DMS79 (cell line): ENCODE measurements around the gene MAPRE2.
"Not testable (repeated sequence)": the region's sequence is repeated elsewhere in the genome, so short reads cannot be mapped to it uniquely, and the experiment has no call there.

ENCODE experiments used
- DNase-seq: peaks from one replicate; lab custom pipeline; 2025; lab: John Stamatoyannopoulos, UW

The MAPRE2 gene

DNA sequence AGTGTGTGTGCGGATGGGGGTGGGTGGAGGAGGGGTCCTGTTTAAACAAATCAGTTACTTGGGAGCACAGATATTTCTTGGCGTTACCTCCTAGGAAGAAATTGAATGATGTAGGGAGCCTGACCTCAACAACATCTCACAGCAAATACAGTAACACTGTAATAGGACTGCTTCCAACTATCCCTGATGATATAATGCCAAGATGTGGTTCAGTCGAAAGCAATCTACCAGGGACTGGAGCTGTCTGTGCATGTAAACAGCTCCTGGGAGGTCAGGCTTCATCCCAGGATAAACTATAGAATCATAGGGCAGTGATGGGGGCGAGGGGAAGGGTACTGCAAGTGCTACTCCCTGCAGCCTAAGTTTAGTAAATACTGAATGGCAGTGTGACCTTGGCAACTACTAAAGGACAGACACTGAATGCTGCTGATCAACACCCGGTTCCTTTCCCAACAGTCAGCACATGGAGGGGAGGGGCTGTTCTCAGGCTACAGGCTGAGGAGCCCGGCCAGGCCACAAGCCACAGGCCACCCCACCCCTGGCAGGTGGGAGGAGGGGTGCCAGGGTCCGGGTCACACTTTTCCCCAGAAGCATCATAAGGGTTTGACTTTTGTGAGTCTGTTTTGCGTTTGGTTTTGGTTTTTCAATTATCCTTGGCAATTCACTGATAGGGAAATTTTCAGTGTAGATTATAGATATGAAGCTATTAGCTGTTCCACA lies 114.3 kb downstream of the MAPRE2 start:
- no peak for DNase-seq

DNA sequence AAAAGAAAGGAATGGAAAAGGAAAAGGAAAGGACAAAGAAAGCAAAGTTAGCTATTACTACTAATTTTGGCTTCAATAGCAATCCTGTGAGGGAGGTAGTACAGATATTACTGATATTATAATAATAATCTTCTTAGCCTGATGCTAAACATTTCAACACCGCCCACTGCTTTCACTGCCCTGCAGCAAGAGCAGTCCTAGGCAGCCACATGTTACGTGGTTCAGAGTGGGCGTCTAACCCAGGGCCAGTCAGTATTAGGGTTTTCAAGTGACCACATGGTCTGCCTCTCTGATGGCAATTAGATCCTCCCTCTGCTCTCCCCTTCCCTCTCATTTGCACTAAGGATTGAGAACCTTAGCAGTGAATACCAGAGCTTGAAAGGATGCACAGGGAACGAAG lies 116.0 kb downstream of the MAPRE2 start:
- no peak for DNase-seq

GRCh38 chr18:35158728-35159450 lies 117.7 kb downstream of the MAPRE2 start:
- DNase-seq: no peak

GRCh38 chr18:35159782-35160181 lies 118.6 kb downstream of the MAPRE2 start:
- DNase-seq: no peak

GRCh38 chr18:35161485-35161884 lies 120.3 kb downstream of the MAPRE2 start:
- no peak for DNase-seq

DNA sequence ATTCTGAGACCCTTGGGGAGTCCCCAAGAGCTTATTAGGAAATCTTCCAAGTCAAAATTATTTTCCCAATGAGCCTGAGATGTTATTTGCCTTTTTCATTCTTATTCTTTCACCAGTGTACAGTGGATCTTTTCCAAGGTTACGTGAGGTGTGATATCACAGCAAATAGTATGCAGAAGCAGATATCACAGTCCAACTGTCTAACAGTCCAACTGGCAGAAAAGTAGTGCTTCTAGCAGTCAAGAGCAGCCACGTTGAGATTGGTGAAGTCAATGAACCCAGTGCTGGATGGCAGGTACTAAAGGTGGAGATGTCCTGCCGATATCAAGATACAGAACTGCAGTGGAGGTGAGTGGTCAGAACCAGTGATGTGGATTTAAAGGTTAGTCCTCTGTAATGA lies 120.7 kb downstream of the MAPRE2 start:
- no peak for DNase-seq

GRCh38 chr18:35163014-35163539 lies 121.9 kb downstream of the MAPRE2 start:
- DNase-seq: no peak

DNA sequence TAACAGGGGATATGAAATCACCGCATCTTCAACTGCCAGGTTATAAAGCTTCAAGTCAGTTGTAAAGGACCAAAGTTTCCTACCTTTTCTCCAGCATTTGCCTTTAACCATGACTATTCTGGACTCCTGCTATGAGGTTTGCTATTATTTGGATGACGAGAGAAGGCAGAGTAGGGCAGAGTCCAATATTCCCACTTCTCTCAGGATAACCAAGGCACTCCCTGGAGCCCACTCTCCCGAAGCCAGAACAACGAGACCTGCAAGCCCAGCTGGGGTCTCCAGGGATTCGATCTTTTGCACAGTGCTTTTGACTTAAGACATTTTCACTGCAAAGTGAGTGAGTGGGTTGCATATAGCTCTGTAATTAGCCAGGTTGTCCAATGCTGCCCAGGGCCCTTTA lies 122.5 kb downstream of the MAPRE2 start:
- no peak for DNase-seq

DNA sequence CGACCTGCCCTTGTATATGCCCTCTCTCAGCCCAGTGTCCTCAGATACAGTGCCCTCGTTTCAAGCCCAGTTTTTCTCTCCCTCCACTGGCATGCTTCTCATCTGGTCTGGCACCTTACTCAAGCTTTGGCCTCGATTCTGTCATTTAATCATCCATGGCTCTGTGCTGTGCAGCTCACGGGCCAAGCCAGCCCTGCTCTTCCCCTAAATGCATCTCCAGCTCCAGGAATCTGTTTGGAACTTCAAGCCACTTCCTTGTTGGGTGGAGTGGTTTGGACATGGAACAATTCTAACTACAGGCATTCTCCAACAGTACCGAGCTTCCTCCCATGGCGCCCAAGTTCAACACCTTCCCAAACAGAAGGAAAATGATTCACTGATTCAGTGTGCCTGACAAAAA lies 122.9 kb downstream of the MAPRE2 start:
- no peak for DNase-seq

DNA sequence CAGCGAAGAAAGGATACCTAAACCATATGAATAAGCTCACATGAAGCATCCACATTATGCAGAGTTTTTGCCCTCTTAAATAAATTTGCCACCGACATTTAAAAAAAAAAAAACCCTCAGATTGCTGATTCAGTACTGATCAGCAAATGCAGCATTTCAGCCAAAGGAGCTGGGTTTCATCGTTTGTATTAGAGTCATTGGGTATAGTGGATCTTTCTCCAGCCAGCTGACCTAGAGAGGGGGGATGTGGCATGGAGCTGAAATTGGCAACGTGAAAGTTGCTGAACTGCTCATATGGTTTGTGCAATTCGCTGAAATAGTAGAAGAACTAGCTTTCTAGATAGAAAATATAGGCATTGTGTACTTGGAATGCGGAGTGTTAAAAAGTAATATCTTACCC lies 126.1 kb downstream of the MAPRE2 start:
- DNase-seq: no peak

DNA sequence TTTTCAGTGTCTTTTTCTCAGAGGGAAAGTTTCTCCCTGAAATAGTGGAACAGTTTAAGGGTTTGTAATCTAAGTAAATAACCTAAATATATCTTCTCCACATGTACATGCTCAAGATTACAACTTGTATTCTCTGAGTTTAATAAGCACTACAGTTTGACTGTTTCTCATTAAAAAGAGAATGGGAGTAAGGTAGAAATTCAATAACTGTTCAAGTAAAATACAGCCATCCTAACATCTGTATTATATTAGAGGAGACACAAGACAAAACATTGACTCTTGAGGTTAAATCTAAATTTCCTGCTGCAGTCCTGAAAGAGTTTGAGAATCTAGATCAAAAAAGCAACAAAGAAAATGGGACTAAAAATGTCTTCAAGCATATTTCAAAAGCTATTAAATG lies 126.6 kb downstream of the MAPRE2 start:
- no peak for DNase-seq

DNA sequence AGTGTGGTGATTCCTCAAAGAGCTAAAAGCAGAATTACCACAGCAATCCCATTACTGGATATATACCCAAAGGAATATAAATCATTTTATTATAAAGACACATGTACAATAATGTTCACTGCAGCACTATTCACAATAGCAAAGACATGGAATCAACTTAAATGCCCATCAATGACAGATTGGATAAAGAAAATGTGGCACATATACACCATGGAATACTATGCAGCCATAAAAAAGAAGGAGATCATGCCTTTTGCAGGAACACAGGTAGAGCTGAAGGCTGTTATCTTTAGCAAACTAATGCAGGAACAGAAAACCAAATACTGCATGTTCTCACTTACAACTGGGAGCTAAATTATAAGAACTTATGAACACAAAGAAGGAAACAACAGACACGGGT lies 129.1 kb downstream of the MAPRE2 start:
- not testable (repeated sequence) for DNase-seq

DNA sequence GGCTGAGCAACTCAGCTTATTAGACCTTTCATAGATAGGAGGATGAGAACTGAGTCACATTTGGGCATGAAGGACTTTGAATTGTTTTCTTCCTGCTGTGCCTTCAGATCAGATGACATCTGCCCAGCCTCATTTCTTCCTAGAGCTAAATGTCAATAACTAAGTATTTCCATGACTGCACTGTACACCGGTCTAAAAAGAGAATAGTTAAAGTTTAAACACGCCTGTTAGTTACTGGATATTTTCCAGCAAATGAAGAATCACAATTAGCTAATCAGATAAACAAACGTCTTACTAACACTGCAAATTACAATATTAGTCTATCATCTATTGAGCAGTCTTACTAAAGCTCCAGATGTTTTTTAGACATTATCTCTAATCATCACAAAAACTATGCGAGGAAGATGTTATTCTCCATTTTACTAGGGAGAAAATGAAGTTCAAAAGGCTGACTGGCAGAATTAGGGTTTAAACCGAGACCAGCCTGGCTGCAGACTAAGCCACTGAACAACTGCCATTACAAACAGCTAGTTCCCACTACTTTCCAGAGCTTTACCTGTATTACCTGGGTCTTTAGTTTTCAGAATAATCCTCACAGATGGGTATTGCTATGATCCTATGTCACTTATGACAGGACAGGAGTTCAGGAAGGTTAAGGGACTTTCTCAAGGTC lies 130.2 kb downstream of the MAPRE2 start:
- DNase-seq: no peak

- DNase-seq: peak; percentile 78
Observed at GRCh38 chr18:35172009-35172408, 130.8 kb downstream of the MAPRE2 start.

DNA sequence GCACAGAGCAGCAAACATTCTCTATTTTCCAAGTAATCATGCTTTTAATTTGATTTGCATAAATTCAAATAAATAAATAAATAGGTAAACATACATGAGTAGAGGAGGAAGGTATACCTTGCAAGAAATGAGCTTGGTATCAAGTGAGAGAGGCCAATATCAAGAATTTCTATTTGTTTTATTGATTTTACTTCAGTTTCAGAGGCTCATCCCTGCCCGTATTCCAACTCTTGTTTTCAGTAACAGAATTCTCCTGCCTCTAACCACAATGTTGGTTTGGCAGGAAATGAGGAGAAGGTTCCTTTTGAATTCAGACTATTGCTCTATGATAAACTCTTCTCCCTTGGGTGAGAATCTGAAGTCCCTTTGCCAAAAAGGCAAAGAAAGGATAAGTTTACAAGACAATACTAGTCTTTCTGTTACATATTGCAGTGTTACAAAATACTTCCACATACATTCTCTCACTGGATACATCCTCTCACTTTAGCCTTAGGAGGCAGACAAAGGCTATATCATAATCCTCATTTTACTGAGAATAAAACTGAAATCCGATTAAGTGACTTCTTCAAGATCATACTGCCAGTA lies 131.3 kb downstream of the MAPRE2 start:
- DNase-seq: no peak

- DNase-seq: no peak
Observed at GRCh38 chr18:35174093-35174731, 133.0 kb downstream of the MAPRE2 start.

DNA sequence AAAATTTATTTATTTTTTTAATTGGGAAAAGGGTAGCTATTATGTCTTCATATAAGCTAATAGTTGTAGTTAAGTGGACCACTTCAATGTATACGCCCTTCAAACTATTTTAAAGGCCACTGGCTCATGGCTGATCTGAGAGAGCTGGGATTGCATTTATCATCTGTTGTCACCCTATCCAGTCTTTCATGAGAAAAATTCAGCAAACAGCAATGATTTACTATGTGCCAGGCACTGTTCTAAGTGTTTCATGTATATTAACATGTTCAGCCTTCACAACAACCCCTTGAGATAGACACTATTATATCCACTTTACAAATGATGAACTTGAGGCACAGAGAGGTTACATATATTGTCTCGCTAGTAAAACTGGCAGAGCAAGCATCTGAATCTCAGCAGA lies 133.5 kb downstream of the MAPRE2 start:
- no peak for DNase-seq

GRCh38 chr18:35176925-35177324 lies 135.7 kb downstream of the MAPRE2 start:
- no peak for DNase-seq

DNA sequence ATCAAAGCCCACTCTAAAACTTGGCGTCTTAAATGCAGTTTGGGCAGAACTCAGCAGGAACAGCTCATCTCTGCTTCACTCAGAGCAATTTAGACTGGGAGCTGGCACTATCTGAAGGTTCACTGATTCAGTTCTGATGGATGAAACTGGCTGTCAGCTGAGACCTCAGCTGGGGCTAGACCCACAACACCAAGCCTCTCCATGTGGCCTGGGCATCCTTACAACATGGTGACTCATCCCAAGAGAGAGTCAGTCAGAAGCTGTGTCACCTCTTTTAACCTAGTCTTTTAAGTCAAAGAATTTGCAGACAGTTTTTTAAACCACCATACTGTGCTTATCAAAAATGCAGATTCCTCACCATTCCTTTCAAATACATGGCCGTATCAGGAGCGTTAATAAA lies 137.0 kb downstream of the MAPRE2 start:
- DNase-seq: no peak

DNA sequence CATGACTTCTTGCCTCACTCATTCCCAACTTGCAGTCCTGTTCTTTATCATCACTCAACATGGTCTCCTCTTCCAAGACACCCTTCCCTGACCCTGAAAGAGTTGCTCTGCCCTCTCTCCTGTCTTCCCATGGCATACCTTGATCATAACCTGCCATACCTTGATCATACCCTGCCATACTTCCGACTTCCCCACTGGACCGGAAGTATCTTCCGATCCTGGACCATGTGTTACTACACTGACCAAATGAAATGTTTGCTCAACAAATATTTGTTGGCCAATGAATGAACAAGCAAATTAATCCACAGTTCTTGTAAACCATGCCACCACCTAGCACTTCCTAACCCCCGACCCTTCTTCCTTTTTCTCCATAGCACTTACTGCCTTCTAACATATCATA lies 138.7 kb downstream of the MAPRE2 start:
- DNase-seq: no peak

- no peak for DNase-seq
Observed at GRCh38 chr18:35180455-35180854, 139.2 kb downstream of the MAPRE2 start.

DNA sequence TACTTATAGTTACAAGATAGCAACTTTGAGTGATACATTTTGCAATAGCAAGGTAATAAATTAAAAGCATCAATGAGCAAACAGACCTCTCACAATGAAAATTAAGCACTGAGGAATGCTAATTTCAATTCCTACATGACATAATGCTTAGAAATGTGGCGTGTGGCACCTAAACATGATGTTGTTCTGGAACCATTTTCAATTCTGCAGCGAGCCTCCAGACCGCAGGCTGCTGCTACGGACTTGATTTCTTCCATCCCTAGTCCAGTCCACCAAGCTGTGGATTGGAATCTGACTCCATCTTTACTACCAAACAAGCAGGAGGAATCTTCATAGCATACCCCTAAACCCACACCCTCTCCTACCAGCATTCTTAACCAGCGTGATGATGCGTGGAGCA lies 140.9 kb downstream of the MAPRE2 start:
- no peak for DNase-seq
